Activated T-helper 1 cell treated with anti-CD3 and anti-CD28 coated beads, Interleukin-12 subunit alpha, Interleukin-12 subunit beta, Interleukin-2, Interleukin-4 antibody, amounts not matched to agents 30 ng/mL and 10 ng/mL and 1 ng/mL, durations not matched to agents 14 hours and 24 hours and 36 hours (primary cell): ENCODE data around the gene NTMT2. TPM values are rescaled to one million over a fixed set of nuclear protein-coding genes. Genes with fewer than 3 reads are reported as not detected.
"Not testable (repeated sequence)": the region's sequence is repeated elsewhere in the genome, so short reads cannot be mapped to it uniquely, and the experiment has no call there.

Source experiments
- DNase-seq: peaks from one replicate; pipeline ENCODE4 v3.0.0; 2021; ENCODE audit warnings: low spot score
- H3K27ac Mint-ChIP-seq: one replicate; pipeline ENCODE4 v1.8.0; 2021; ENCODE audit warnings: mild to moderate bottlenecking, mixed read lengths
- H3K27me3 Mint-ChIP-seq: one replicate; pipeline ENCODE4 v1.8.0; 2022; ENCODE audit warnings: mild to moderate bottlenecking, moderate library complexity, mixed read lengths; ENCODE audit not compliant: insufficient read depth
- H3K36me3 Mint-ChIP-seq: one replicate; pipeline ENCODE4 v1.8.0; 2021; ENCODE audit warnings: low read depth, mixed read lengths
- H3K4me1 Mint-ChIP-seq: one replicate; pipeline ENCODE4 v1.8.0; 2021; ENCODE audit warnings: low read depth, mixed read lengths
- H3K4me3 Mint-ChIP-seq: one replicate; pipeline ENCODE4 v1.8.0; 2021; ENCODE audit warnings: mild to moderate bottlenecking, moderate library complexity, mixed read lengths
- H3K9me3 Mint-ChIP-seq: one replicate; pipeline ENCODE4 v1.8.0; 2021; ENCODE audit warnings: mixed read lengths
- intact Hi-C: fragments of 100-400 bp; cut with micrococcal nuclease; formaldehyde crosslinking; loops from one replicate; pipeline ENCODE4 v1.15.1; 2024
- total RNA-seq: library from RNA; stranded (reverse); gene quantifications from 2 replicates; pipeline ENCODE4 v1.2.3, GENCODE V29; 2022

The NTMT2 gene
- not detected in 2 replicates for total RNA-seq

- Mint-ChIP-seq H3K4me1 (no peaks in the 10 kb centered on the region), H3K27ac (no peak within 1 kb of the TSS), H3K27me3 (peaks cover 5% of the 10 kb centered on the region), H3K9me3 (no peaks in the 10 kb centered on the region), H3K4me3 (no peak within 1 kb of the TSS), H3K36me3 (no peaks in the 10 kb centered on the region)
- no peak for DNase-seq
- intact Hi-C loops = no loop called here
Observed at GRCh38 chr1:170145770-170146676, at the start of gene NTMT2. Gene NTMT2, plus strand, starts transcription at chr1:170145959. Its CDS starts 149 bp downstream, at chr1:170146108.

DNA sequence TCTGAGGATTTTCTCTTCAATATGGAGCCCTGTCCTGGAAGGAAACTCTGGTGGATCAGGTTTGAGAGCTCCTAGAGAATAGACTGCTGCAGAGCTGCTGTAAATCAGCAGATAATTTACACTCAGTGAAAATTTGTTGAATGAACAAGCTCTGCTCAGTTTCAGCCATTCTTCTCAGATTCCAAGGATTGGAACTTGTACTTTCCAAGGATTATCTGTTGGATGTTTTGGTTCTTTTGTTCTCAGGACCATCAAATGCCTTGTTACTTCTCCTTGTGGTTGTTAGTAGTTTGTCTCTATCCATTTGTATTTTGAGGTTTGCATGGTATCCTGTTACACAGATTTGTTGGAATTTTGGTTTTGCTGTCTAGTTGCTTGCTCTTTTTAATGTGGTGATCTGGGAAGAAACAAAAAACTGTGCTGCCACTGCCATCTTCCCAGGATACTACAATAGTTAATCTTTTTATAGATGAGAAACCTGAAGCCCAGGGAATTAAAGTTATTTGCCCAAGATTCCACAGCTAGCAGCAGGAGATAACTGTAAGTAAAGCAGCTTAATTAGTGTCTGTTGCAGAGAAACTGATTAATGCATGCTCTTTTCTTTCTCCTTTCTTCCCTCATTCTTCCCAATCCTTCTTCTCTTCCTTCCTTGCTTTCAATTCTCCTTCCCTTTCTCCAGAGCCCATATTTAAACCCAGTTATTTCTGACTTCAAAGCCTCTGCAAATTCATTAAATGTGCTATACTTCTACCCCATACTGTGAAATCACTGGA lies 49.6 kb upstream of the NTMT2 start:
- no peaks in the 10 kb centered on the region for H3K4me1 Mint-ChIP-seq
- DNase-seq = no peak
- H3K27me3 Mint-ChIP-seq = peaks cover 8% of the 10 kb centered on the region
- intact Hi-C loops = no loop called here
- H3K36me3 Mint-ChIP-seq = no peaks in the 10 kb centered on the region
- H3K9me3 Mint-ChIP-seq = peaks cover 4% of the 10 kb centered on the region
- no peak overlapping the region for H3K27ac Mint-ChIP-seq
- H3K4me3 Mint-ChIP-seq = no peak overlapping the region

- no peak overlapping the region for H3K4me3 Mint-ChIP-seq
- intact Hi-C loops = no loop called here
- peaks cover under 1% of the 10 kb centered on the region for H3K9me3 Mint-ChIP-seq
- H3K27me3 Mint-ChIP-seq = peaks cover 6% of the 10 kb centered on the region
- H3K27ac Mint-ChIP-seq = no peak overlapping the region
- H3K4me1 Mint-ChIP-seq = no peaks in the 10 kb centered on the region
- no peak for DNase-seq
- H3K36me3 Mint-ChIP-seq = no peaks in the 10 kb centered on the region
Observed at GRCh38 chr1:170096806-170097340, 48.9 kb upstream of the NTMT2 start.

DNA sequence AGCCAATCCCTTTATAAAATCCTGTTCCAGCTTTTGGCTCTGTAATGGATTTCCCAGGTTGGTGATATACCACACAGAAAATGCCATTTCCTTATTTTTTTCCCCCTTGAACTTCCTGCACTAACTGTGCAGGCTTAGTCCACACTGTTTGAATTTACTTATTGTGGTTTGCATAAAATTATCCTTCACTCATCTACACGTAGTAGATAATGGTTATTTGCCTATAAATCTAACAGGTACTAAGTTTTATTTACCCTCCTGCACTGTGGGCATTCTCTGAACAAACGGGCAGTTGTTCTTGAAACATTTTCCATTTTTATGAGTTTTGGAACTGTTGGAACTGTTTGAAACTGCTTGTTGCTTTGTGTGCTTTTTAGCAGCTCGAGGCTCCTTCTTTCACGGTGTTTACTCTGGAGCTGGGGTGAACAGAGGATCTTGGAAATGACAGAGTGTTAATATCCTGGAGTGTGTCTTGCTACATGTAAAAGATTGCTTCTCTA lies 48.3 kb upstream of the NTMT2 start:
- Mint-ChIP-seq H3K4me3 (no peak overlapping the region), H3K27ac (no peak overlapping the region)
- intact Hi-C loops = no loop called here

GRCh38 chr1:170113140-170113539 lies 32.6 kb upstream of the NTMT2 start:
- H3K36me3 Mint-ChIP-seq, H3K27ac Mint-ChIP-seq, H3K4me1 Mint-ChIP-seq, H3K27me3 Mint-ChIP-seq, H3K4me3 Mint-ChIP-seq, DNase-seq, intact Hi-C loops, H3K9me3 Mint-ChIP-seq: not testable (repeated sequence)

More for the DNA sequence above, 48.3 kb upstream of the NTMT2 start:
- Mint-ChIP-seq H3K9me3 (no peaks in the 10 kb centered on the region), H3K27me3 (peaks cover 6% of the 10 kb centered on the region), H3K36me3 (no peaks in the 10 kb centered on the region), H3K4me1 (no peaks in the 10 kb centered on the region)
- no peak for DNase-seq

GRCh38 chr1:170114906-170115305 lies 30.9 kb upstream of the NTMT2 start:
- Mint-ChIP-seq H3K4me1 (no peaks in the 10 kb centered on the region), H3K36me3 (no peaks in the 10 kb centered on the region), H3K9me3 (peaks cover 6% of the 10 kb centered on the region), H3K4me3 (no peak overlapping the region), H3K27me3 (peaks cover 1% of the 10 kb centered on the region), H3K27ac (no peak overlapping the region)
- DNase-seq = no peak
- intact Hi-C loops = no loop called here

DNA sequence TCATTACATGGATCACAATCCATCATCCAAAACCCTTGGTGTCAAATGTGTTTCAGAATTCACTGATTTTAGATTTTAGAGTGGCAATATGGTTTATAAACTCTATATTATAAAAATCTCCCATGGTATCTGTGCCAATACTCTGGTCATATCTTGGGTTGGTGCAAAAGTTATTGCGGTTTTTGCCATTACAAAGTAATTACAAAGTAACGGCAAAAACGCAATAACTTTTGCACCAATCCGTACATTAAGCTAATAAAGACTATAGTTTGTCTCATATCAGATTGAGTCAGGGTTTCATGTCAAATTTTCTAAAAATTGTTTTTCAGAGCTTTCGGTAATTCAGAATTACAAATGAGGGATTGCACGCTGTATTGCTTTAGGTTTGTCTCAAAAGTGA lies 23.4 kb upstream of the NTMT2 start:
- no peaks in the 10 kb centered on the region for H3K9me3 Mint-ChIP-seq
- H3K4me3 Mint-ChIP-seq = no peak overlapping the region
- no peaks in the 10 kb centered on the region for H3K4me1 Mint-ChIP-seq
- no peak overlapping the region for H3K27ac Mint-ChIP-seq
- DNase-seq = no peak
- H3K36me3 Mint-ChIP-seq = no peaks in the 10 kb centered on the region
- intact Hi-C loops = no loop called here
- peaks cover 1% of the 10 kb centered on the region for H3K27me3 Mint-ChIP-seq

DNA sequence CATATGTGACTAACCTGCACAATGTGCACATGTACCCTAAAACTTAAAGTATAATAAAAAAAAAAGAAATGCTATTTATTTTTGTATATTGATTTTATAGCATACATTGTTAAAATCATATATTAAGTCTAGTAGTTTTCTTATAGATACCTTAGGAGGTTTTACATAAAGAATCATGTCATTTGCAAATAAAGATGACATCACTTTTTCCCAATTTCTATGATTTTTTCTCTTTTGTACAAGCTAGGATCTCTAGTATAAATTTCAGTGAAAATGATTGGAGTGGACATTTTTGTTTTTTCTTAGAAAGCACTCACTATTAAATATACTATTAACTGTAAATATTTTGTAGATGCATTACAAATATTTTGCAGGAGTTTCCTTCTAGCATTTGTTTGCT lies 20.5 kb upstream of the NTMT2 start:
- no peaks in the 10 kb centered on the region for H3K36me3 Mint-ChIP-seq
- no peak overlapping the region for H3K27ac Mint-ChIP-seq
- H3K27me3 Mint-ChIP-seq = no peaks in the 10 kb centered on the region
- no peak overlapping the region for H3K4me3 Mint-ChIP-seq
- no peak for DNase-seq
- H3K4me1 Mint-ChIP-seq = no peaks in the 10 kb centered on the region
- H3K9me3 Mint-ChIP-seq = no peaks in the 10 kb centered on the region
- intact Hi-C loops = no loop called here

DNA sequence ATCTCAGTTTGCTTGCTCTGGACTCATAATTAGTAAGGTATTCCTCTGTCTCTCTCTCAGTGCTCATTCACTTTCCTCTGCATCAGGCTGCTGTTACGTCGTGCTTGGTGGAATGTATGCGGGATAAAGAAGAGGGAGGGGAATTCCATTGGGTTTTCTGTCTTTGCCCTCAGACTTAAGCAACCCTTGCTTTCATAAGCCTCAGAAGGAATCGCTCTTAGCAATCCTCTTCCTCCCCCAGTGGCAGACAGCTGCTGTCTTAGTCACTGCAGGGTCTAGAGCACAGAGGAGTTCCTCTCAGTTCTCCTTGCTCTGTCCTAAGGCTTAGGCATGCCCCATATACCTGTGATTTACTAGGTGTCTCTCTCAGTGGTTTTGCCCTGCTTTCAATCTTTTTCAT lies 19.1 kb upstream of the NTMT2 start:
- H3K4me1 Mint-ChIP-seq = no peaks in the 10 kb centered on the region
- no peaks in the 10 kb centered on the region for H3K36me3 Mint-ChIP-seq
- intact Hi-C loops = no loop called here
- no peak for DNase-seq
- H3K27ac Mint-ChIP-seq = no peak overlapping the region
- H3K27me3 Mint-ChIP-seq = no peaks in the 10 kb centered on the region
- H3K4me3 Mint-ChIP-seq = no peak overlapping the region
- H3K9me3 Mint-ChIP-seq = no peaks in the 10 kb centered on the region

DNA sequence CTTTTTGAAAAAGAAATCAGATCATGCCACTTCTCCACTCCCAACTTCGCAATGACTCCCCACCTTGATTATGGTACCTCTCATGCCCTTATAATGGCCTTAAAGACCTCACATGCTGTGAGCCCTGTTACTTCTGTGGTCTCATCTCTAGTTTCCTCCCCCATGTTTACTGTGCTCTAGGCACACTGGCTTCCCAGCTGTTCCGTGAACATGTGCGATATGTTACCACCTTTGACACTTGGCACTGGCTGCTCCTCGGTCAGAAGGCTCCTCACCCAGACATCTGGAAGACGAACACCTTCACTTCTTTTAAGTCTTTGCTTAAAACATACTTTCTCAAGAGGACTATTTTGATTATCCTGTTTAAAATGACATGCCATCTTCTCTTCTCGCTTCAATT lies 14.3 kb upstream of the NTMT2 start:
- intact Hi-C loops = no loop called here
- DNase-seq = no peak
- H3K27me3 Mint-ChIP-seq = peaks cover 2% of the 10 kb centered on the region
- H3K9me3 Mint-ChIP-seq = no peaks in the 10 kb centered on the region
- H3K36me3 Mint-ChIP-seq = no peaks in the 10 kb centered on the region
- no peak overlapping the region for H3K4me3 Mint-ChIP-seq
- H3K27ac Mint-ChIP-seq = no peak overlapping the region
- H3K4me1 Mint-ChIP-seq = no peaks in the 10 kb centered on the region

DNA sequence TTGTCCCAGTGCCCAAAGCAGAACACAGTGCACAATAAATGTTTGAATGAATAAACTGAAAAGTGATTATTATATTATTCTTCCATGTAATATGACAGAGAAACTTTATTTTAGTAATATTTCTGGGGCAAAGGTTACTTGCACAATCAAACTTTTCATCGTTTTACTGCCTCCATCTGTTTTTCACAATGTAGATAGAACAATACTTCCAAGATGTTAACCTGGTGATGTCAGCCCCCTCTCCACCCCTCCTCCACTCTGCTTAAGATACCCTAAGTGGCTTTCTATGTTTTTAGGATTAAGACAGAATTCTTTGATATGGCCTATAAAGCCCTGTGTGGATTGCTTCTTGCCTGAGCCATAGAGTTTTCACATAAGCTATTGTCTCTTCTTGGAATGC lies 13.8 kb upstream of the NTMT2 start:
- intact Hi-C loops = no loop called here
- Mint-ChIP-seq H3K27me3 (peaks cover 2% of the 10 kb centered on the region), H3K27ac (no peak overlapping the region), H3K4me3 (no peak overlapping the region), H3K36me3 (no peaks in the 10 kb centered on the region), H3K4me1 (no peaks in the 10 kb centered on the region), H3K9me3 (no peaks in the 10 kb centered on the region)
- DNase-seq = no peak

DNA sequence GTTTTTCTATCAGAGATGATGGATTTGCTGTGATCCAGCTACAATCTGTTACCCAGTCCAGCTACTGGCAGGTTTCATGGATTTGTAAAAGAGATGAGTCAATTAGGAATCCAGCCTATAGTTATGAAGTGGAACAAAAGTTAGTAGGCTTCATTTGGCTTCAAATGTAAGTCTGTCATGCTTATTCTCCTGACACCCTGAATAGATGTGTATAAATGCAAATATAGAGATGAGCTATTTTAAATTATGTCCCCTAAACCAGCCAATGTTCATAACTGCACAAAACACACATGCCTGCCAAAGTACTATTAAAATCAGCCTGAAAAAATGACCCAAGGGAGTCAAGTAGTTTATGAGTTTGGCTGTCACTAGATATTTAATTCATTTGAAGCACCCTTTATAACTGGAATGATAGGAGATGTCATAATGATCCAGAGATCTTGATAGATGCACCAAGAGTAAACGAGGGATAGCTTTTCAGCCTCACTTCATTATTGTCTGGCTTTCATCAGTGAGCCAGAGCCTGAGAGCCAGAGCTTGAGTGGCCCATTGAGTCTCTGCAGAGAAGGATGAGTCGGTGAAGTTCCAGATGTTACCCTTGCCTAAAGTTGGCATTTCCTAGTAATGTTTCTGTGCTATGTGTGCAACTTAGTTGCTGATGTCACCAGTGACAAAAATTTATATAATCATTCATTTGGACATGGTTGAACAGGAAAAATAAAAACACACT lies 11.8 kb upstream of the NTMT2 start:
- Mint-ChIP-seq H3K4me1 (no peaks in the 10 kb centered on the region), H3K27me3 (peaks cover 5% of the 10 kb centered on the region), H3K27ac (no peak overlapping the region), H3K36me3 (no peaks in the 10 kb centered on the region), H3K9me3 (no peaks in the 10 kb centered on the region), H3K4me3 (no peak overlapping the region)
- no peak for DNase-seq
- intact Hi-C loops = no loop called here
